WERI-Rb-1 (cell line): Measurements from ENCODE around the gene DBNDD1.

Source experiments
- DNase-seq: peaks from one replicate; pipeline ENCODE4 v3.0.0-alpha.2; 2020
- H3K27ac ChIP-seq: fragments of 250-450 bp; sonication (Bioruptor Pico); 2 replicates; pipeline ENCODE4 v1.5.1; 2020; ENCODE audit warnings: mild to moderate bottlenecking, moderate library complexity
- H3K27me3 ChIP-seq: fragments of 250-450 bp; sonication (Bioruptor Pico); 2 replicates; pipeline ENCODE4 v1.5.1; 2021; ENCODE audit warnings: mild to moderate bottlenecking, low read depth, moderate library complexity; ENCODE audit not compliant: insufficient read depth, severe bottlenecking
- H3K36me3 ChIP-seq: fragments of 250-450 bp; sonication (Bioruptor Pico); 2 replicates; pipeline ENCODE4 v1.5.1; 2020; ENCODE audit warnings: mild to moderate bottlenecking, moderate library complexity
- H3K4me3 ChIP-seq: 2 replicates; pipeline ENCODE4 v1.5.1; 2011; ENCODE audit warnings: low read depth, mild to moderate bottlenecking, control low read depth, low read length
- H3K9me3 ChIP-seq: fragments of 250-450 bp; sonication (Bioruptor Pico); 2 replicates; pipeline ENCODE4 v1.5.1; 2021; ENCODE audit warnings: mild to moderate bottlenecking, moderate library complexity; ENCODE audit not compliant: severe bottlenecking
- CTCF ChIP-seq: IDR thresholded peaks from 2 replicates; pipeline ENCODE4 v1.5.1; 2011; ENCODE audit warnings: low read depth, mild to moderate bottlenecking, control low read depth, inconsistent platforms, low read length

Gene DBNDD1

GRCh38 chr16:90027611-90028010, 8.4 kb upstream of the DBNDD1 start:
- TF ChIP-seq CTCF, result no peak
- Histone ChIP-seq H3K27me3 (no peaks in the 10 kb centered on the region), H3K4me3 (no peak overlapping the region), H3K9me3 (no peaks in the 10 kb centered on the region), H3K27ac (no peak overlapping the region), H3K36me3 (no peaks in the 10 kb centered on the region)
- no peak for DNase-seq

GRCh38 chr16:90026135-90026534, 6.9 kb upstream of the DBNDD1 start:
- Histone ChIP-seq H3K9me3 (no peaks in the 10 kb centered on the region), H3K27ac (no peak overlapping the region), H3K36me3 (no peaks in the 10 kb centered on the region), H3K27me3 (no peaks in the 10 kb centered on the region), H3K4me3 (no peak overlapping the region)
- DNase-seq, result no peak
- no peak for TF ChIP-seq CTCF

- no peaks in the 10 kb centered on the region for H3K36me3 ChIP-seq
- H3K9me3 ChIP-seq, result no peaks in the 10 kb centered on the region
- no peaks in the 10 kb centered on the region for H3K27me3 ChIP-seq
- no peak overlapping the region for H3K4me3 ChIP-seq
- H3K27ac ChIP-seq, result no peak overlapping the region
- no peak for TF ChIP-seq CTCF
- DNase-seq, result no peak
These were observed 3.8 kb upstream of the DBNDD1 start for GRCh38 chr16:90023078-90023447.

- TF ChIP-seq CTCF, result no peak
- DNase-seq, result no peak
- Histone ChIP-seq H3K36me3 (no peaks in the 10 kb centered on the region), H3K27me3 (no peaks in the 10 kb centered on the region), H3K9me3 (no peaks in the 10 kb centered on the region), H3K4me3 (no peak overlapping the region), H3K27ac (no peak overlapping the region)
These were observed 3.2 kb upstream of the DBNDD1 start for GRCh38 chr16:90022209-90023077.

GRCh38 chr16:90020838-90021382, 1.7 kb upstream of the DBNDD1 start:
- H3K27ac ChIP-seq, result no peak overlapping the region
- H3K9me3 ChIP-seq, result no peaks in the 10 kb centered on the region
- no peak for TF ChIP-seq CTCF
- H3K27me3 ChIP-seq, result no peaks in the 10 kb centered on the region
- DNase-seq, result no peak
- no peak overlapping the region for H3K4me3 ChIP-seq
- no peaks in the 10 kb centered on the region for H3K36me3 ChIP-seq
